ENCODE results near the gene WDR77. TPM values are rescaled to one million over a fixed set of nuclear protein-coding genes. Genes with fewer than 3 reads are reported as not detected.

Gene WDR77
- total RNA-seq, 1 donor from 2014 or later = 29.7 TPM

- ATAC-seq = no peak
Measured at GRCh38 chr1:111468717-111469100, 19.7 kb upstream of the WDR77 start.

DNA sequence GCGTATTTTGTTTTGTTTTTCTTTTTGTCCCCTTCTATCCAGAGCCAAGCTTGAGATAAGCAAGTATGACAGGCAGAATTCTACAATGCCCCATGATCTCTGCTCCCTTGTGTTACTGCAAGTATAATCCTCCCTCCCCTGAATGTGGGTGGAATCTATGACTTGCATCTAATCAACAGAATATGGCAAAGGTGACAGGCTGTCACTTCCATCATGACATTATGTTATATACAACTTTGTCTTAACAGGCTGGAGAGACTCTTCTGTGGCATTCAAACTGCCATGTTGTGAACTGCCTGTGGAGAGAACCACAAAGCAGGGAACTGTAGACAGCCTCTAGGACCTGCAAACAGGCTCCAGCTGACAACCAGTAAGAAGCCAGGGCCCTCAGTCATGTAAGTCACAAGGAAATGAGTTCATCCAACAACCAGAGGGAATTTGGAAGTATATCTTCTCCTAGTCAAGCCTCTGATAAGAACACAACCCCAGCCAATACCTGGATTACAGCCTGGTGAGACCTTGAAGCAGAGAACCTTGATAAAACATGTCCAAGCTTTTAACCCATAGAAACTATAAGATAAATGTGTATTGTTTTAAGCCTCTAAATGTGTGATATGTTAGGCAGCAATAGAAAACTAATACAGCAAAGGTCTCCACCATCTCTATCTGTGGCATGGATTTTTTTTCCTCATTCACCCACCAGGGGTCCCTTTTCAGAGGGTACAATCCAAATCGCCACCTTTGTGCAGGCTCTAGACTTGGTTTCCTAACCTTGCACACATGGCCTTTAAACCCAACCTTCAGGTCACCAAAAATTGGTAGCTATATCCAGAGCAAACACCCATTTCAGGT lies 19.0 kb upstream of the WDR77 start:
- no peak for ATAC-seq

DNA sequence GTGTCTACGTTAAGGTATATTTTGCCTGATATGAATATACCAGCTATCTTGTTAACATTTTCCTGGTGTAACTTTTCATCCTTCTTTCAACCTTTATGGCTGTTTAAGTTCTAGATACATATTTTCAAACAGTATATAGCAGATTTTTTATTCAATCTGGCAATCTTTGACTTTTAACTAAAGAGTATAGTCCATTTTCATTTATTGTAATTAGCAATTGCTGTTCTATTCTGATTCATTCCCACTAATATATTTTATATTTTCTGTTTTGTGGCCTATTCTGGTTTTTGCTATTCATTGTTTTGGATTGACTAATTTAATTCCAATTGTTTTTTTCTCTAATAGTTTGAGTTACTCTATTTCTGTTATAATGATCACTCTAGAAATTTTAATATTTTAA lies 17.4 kb upstream of the WDR77 start:
- ATAC-seq = no peak

DNA sequence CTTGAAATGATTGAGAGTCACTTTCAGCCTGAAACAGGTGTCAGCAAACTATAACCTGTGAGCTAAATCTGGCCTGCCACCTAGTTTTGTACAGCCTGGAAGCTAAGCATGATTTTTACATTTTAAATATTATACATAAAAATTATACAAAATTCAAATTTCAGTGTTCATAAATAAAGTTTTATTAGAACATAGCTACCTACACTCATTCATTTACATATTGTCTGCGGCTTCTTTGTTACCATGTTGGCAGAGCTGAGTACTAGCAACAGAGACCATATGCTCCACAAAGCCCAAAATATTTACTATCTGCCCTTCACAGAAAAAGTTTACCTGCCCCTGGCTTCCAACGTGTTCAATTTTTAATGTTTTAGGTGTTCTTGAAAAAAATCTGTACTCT lies 16.7 kb upstream of the WDR77 start:
- ATAC-seq = no peak

DNA sequence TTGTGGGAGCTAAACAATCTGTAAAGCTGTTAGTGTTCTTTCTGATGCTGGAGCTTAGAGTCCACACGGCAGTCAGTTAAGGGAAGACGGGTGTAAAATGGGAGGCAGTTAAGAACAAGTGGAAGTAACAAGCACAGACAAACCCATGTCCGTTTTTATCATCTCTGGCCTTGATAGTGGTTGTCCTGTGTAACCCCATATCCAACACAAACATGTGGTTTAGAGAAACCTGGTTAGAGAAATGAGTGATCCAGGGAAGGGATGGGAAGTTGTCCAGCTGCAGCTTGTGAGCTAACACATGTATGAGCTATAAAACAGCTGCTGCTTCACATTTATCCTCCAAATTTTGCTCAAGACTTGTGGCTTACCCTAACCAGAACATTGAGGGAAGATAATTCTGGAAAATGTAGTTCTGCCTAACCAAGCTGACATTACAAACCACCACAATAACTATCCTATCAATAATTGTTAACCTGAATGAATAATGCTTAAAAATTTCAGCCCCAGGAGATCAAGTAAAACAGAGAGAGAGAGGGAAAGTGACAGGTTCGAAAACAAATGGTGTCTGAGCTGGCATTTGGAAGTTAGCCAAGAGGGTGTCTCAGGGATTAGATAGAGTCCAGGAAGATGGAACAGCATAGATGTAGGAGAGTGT lies 14.1 kb upstream of the WDR77 start:
- peak; percentile 35 for ATAC-seq

DNA sequence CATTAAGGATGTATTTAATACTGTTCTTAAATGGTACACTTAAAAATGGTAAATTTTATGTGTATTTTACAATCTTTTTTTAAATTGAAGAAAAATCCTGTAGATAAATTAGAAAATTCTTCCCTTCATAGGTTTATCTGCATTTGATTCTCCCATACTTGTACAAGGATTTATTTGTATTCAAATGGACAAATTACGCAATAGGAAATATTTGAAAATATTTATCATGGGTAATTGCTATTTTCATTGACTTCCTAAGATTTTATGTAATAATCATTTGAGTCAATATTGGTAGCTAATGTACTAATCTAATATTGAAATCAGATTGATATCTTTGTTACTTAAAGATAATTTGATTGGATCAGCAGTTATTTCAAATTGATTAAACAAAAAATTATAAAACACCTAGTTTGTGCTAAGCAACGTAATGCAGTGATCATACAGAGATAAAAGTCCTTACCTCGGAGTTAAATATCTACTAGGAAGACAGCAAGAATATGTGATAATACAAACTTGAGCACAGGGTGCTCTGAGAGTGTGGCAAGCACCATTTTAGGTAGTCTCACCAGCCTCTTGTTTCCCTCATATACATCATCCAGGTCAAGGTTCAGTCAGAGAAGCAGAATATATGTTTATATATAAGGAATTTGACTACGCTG lies 13.4 kb upstream of the WDR77 start:
- ATAC-seq = no peak

DNA sequence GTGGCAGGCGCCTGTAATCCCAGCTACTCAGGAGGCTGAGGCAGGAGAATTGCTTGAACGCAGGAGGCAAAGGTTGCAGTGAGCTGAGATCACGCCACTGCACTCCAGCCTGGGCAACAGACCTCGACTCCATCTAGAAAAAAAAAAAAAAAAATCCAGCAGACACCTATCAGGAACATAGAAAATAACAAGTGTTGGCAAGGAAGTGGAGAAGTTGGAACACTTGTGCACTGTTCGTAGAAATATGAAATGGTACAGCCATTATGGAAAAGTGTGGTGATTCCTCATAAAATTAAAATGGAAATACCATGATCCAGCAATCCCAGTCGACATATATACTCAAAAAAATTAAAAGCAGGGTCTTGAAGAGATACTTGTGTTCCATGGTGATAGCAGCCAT lies 12.7 kb upstream of the WDR77 start:
- no peak for ATAC-seq

GRCh38 chr1:111455642-111456031 lies 6.6 kb upstream of the WDR77 start:
- no peak for ATAC-seq

DNA sequence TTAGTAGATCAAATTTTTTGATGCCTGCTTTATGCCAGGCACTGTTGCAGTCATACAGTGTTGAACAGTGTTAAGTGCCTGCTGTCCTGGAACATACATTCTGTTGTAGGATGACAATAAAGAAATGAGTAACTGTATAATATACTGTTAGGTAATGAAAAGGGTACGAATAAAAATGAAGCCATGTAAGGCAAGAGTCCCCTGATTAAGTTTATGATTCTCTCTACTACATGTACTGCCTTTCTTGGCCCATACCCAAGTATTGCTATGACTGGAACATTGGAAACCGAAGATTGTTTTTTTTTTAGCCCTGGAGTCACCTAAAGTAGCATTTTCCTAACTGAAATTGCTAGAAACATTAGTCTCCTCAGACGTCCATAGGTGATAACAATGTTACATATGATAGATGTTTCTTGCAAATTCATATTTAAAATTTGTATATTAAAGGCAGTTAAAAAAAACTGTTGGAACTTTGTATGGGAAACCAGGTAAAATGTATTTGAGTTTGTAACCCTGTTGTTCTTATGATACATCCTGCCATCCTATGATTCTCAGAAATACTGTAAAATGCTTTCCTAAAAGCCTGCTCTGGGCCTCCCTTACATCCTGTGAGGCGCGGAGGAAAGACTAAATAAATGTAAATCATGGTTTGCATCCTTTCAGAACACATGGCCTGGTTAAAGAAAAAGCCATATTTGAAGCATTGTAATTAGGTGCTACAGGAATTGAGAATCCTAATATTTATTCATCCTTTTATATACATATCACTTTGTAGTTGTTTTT lies 6.0 kb upstream of the WDR77 start:
- ATAC-seq = no peak

DNA sequence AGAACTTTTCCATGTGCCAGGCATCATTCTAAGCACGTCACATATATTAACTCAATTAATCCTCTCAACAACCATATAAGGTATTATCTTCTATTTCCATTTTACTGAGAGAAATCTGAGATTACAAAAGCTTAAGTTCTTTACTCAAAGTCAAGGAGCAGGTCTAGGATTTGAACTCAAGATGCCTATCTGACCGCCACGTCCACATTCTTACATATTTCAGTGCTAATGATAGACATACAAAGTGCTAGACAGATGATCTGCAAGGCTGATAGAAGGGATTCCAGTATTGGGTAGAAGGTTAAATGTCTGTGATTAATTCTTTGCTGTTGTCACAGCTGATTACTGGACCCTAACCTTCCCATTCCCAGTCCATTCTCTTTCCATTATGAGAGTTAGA lies 4.7 kb upstream of the WDR77 start:
- ATAC-seq = no peak

DNA sequence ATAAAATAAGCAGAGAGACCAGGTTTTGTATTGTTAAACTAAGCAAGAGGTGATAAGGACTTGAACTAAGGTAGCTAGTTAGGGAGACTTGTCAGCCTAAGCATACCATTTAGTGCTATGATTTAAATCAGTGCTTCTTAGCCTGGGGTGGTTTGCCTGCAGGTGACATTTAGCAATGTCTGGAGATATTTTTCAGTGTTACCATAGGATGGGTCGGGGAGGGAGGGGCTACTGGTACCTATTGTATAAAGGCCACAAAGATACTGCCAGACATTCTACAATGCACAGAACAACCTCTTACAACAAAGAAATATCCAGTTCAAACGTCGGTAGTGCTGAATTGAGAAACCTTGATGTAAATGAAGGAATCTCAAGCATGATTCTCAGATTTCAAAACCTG lies 3.5 kb upstream of the WDR77 start:
- ATAC-seq = no peak

GRCh38 chr1:111450185-111450584 lies 1.1 kb upstream of the WDR77 start:
- no peak for ATAC-seq

- ATAC-seq = no peak
Measured at GRCh38 chr1:111449703-111450017, 604 bp upstream of the WDR77 start.

DNA sequence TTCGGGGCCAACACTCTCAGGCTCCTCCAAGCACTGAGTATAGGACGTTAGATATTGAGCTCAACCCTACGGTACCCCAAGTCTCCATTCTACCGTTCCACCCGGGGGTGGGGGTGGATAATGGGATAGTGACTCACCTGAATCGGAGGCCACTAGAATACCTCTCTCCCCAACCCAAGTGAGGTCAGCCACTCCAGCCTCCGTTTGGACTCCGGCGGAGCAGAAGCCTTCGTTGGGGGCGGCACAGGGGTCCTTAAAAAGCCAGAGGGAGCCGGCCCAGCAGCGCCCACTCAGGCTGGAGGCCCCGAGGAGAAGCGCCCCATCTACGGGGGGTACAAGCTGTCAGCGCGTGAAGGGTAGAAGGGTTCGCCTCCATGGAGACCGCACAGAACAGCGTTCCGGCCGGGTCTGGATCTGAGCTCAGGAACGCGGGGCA lies 556 bp downstream of the WDR77 start:
- peak; percentile 8 for ATAC-seq

GRCh38 chr1:111446967-111447892 lies 1.8 kb downstream of the WDR77 start:
- peak; percentile 47 for ATAC-seq

- no peak for ATAC-seq
Measured at GRCh38 chr1:111446546-111446945, 2.5 kb downstream of the WDR77 start.

- no peak for ATAC-seq
Measured at GRCh38 chr1:111444031-111444430, 5.0 kb downstream of the WDR77 start.

- ATAC-seq = no peak
Measured at GRCh38 chr1:111442457-111442856, 6.6 kb downstream of the WDR77 start.

DNA sequence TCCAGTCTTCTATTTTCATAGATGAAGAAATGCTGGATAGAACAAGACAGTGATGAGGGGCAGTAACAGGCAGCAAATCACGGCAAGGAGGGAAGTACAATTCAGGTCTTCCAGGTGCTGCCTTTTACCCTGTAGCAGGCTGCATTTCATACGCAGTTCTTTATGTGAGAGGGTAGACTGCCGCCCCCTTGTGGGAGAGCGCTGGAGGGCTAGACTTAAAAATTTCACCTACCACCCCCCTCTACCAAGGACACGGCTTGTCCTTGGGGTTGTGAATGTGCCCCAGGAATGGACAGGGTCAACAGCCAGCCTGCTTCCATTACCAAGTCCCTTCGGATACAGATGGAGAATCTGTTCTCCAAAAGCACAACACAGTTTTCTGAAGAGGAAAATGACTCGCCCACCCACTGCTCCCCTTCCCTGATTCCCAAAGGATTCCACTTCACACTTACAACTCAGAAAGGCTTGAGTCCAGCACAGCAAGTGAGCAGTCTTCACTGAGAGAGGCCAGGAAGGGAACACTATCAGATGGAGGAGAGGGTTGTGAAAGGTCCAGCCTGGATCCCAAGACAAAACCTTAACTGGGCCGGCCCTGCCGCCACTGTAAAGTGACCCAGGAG lies 7.4 kb downstream of the WDR77 start:
- ATAC-seq = peak; percentile 36

DNA sequence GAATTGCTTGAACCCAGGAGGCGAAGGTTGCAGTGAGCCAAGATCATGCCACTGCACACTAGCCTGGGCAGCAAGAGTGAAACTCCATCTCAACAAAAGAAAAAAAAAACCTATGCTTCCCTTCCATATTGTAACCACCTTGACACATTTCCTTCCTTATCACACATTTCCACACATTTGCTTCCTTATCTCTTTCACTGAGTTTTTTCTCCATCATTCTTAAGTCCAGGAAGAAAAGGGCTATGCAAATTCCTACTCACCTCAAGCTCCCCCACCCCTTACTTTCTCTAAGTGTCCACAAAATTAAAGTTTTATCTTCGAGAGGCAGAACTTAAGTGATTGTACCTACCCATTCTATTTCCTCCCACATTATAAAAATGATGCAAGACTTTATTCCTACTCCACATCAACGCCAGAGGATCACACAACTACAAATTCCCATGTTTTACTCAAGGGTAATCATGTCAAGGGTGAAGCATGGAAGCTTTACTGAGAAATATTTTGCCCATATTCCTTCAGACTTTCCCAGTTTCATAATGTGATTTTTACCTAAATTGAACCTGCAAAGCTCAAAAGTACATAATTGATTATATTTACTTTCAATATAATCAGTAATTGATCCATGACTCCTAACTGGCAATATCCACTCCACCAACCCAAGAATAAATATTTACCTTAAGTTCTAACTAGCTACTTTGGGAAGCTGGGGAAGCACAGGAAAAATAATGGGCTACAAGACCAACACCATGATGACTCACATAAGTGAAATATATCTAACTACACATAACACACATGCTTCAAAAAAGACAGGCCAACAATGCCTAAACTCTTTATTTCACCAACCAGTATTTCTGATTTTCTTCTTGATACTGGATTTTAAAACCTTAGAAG lies 9.3 kb downstream of the WDR77 start:
- no peak for ATAC-seq

Measured in esophagus mucosa (tissue), 1 donor.